ENCODE data around the gene TMC2.
"Not testable (repeated sequence)": the region's sequence is repeated elsewhere in the genome, so short reads cannot be mapped to it uniquely, and the experiment has no call there.

GRCh38 chr20:2522826-2523429 is 13.4 kb upstream of the TMC2 start:
- TF ChIP-seq CTCF, POLR2A, POLR2AphosphoS5 (IDR thresholded peaks at IDR 0.05): not testable (repeated sequence)

All from breast epithelium (tissue), 3 donors.